Activated CD8-positive, alpha-beta memory T cell treated with anti-CD3 and anti-CD28 coated beads, Interleukin-2, amount 50 U/mL, for 48 hours (primary cell): ENCODE data around the gene IL36G.
A peak's percentile ranks its signal among the peaks of the same experiment; 100 is the strongest.

Experiments
- DNase-seq: peaks from one replicate; pipeline ENCODE4 v3.0.0-alpha.2; 2020

IL36G gene

DNA sequence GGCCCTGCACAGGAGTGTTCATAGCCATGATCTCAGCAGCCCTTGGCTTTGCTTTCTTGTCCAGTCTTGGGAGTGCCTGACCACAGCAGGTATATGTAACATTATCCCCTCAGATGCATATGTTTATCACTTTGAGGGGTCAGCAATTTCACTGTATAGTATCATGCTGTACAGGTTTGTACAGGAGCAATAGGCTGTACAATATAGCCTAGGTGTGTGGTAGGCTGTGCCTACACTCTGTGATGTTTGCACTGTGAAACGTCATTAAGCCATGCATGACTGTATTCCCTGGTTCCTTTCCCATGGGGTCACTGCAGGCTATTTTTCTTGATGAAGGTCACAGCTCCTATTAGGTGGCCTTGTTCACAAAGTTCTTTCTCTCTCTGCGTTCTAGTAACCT is 4.7 kb upstream of the IL36G start:
- DNase-seq: no peak

DNA sequence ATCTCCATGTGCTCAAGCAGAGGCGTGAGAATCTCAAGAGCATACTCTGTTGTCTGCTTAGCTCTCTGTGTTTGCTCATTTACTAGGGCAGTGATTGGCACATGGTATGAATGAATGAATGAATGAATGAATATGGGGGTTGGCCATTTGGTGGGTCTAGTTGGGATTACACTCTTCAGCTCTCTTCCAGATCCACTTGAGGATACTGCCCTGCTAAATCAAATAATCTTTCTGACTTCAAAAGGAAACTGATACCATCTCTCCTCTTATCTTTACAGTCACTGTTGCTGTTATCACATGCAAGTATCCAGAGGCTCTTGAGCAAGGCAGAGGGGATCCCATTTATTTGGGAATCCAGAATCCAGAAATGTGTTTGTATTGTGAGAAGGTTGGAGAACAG is 1.9 kb downstream of the IL36G start:
- DNase-seq: no peak

DNA sequence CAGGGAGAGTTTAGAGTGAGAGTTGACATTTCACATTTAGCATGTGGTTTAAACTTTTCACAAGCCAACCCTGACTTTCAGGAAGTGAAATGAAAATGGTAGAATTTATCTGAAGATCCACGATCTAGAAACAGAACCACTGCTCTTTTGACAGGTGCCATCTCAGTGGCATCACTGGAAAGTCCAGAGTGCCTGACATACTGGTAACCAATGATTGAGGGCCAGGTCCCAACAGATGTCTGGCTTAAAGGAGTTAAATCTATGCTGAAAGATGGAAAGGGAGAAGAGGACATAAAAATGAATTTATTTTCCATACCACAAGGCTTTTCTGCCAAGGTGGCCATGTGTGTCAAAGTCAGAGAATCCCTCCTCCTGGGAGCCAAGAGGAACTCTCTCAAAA is 2.7 kb downstream of the IL36G start:
- DNase-seq: no peak

DNA sequence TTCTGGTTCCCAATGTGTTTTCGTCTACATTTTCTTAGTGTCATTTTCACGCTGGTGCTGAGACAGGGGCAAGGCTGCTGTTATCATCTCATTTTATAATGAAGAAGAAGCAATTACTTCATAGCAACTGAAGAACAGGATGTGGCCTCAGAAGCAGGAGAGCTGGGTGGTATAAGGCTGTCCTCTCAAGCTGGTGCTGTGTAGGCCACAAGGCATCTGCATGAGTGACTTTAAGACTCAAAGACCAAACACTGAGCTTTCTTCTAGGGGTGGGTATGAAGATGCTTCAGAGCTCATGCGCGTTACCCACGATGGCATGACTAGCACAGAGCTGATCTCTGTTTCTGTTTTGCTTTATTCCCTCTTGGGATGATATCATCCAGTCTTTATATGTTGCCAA is 7.3 kb downstream of the IL36G start:
- no peak for DNase-seq

DNA sequence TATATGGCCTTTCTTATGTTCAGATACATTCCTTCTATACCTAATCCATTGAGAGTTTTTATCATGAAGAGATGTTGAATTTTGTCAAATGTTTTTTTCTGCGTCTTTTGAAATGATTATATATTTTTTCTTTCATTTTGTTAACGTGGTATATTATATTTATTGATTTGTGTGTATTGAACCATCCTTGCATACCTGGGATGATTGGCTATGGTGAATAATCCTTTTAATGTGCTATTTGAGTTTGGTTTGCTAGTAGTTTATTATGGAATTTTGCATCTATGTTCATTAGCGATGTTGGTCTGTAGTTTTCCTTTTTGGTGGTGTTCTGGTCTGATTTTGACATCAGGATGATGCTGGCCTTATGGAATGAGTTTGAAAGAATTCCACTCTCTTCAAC is 11.8 kb downstream of the IL36G start:
- no peak for DNase-seq

DNA sequence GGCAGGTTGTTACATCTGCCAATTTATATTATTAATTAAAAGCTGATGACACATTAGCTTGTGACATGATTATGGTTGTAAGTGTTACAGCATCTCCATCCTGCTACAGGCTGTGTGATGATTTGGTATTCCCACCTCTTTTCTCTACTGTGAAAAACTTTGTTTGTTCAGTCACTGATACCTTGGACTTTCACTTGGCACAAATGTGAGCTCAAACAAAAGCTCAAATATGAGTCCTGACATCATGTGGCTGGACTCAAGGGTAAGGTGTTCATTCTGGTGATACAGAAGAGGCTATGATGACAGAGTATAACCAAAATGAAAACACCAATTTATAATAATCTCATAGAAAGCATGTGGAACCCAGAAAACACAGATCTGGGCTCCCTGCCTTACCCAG is 16.0 kb downstream of the IL36G start:
- no peak for DNase-seq

DNA sequence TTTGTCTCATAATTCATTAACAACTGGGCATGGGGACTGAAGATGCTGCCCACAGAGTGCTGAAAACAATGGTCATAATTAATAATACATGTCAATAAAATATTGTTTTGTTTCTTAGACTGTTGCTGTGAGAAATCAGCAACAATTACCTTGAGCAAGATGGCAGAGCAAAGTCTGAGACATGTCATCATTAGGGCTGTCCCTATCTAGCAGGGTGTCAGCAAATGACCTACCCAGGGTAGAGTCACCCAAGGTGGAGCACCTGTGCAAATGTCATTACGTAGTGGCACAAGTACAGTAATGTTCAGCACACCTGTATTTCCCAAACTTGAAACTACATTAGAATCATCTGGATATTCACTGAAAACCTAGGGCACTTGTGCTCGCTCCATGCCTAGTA is 16.8 kb downstream of the IL36G start:
- DNase-seq: no peak

DNA sequence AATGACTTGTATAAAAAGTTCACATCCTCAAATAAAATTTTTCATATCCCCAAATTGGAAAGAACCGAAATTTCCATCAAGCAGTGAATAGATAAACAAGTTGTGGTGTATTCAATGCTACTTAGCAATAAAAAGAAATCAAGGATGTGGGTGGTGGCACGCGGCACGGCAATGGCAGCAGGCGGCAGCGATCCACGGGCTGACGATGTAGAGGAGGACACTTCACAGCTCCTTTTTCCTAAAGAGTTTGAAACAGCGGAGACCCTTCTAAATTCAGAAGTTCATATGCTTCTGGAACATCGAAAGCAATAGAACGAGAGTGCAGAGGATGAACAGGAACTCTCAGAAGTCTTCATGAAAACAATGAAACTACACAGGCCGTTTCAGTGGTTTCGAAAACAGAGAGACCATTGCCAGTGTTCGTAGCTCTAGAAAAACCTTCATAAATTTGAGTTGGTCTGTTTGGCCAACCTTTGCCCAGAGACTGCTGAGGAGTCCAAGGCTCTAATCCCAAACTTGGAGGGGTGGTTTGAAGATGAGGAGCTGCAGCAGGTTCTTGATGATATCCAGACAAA is 17.6 kb downstream of the IL36G start:
- DNase-seq: no peak

DNA sequence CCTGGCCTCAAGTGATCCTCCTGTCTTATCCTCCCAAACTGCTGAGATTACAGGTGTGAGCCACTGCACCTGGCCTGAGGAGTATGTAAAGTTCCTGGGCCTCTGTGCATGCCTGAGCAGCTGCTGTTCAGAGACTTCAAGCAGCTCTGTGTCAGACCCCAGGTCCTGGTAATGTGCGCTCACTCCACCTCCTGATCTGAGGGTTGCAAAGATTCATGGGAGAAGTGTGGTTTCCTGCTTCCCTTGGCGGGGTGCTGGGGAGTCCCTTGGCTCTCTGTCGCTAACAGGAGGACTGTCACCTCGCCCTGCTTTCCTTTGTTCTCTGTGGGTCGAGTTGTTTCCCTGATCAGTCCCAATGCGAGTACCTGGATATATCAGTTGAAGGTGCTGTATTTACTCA is 18.8 kb downstream of the IL36G start:
- DNase-seq: peak; percentile 65

DNA sequence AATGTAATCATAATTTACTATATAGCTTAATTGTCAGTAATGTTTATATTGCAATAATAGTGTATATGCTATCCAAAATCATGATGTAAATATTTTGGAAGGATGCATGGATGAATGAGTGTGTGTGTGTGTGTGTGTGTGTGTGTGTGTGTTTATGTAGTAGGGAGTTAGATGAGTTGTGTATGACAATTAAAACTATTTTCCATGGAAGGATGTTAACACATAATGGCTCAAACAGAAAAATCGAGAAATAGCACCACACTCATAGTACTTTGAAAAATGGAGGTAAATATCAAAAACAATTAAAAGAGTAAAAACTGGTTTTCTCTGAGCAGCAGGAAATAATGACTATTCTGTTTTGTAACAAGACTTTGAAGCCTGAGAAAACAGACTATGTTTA is 19.3 kb downstream of the IL36G start:
- no peak for DNase-seq

DNA sequence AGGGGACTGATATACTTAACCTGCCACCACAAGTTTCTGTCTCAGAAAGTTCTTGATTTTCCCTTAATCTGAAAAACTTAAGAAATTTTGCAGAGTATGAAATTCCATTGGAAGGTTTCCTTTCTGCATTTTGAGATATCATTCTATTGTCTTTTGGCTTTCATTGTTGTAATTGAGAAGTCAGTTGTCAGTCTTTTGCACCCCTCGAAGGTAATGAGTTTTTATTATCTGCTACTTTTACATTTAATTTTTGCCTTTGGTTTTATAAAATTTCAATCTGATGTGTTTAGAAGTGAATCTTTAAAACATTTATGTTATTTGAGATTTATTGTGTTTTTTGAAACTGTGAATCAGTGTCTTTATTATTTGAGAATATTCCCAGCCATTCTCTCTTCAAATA is 22.6 kb downstream of the IL36G start:
- no peak for DNase-seq

DNA sequence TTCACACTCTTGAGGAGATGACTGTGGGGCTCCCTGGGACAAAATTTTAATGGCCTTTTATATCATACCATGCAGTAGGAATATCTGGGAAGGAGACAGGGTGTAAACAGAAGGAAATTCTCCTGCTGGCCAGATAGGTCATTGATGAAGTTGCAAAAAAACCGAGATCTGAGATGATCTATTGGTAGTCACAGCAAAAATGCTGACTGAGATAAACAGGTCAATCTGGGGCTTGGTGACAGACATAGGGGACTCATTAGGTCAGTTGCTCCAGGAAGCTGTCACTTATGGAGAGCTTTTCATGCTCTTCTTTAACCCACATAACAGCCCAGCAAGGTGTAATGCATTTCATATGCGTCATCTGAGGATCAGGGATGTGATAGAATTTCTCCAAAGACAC is 24.9 kb downstream of the IL36G start:
- DNase-seq: no peak

DNA sequence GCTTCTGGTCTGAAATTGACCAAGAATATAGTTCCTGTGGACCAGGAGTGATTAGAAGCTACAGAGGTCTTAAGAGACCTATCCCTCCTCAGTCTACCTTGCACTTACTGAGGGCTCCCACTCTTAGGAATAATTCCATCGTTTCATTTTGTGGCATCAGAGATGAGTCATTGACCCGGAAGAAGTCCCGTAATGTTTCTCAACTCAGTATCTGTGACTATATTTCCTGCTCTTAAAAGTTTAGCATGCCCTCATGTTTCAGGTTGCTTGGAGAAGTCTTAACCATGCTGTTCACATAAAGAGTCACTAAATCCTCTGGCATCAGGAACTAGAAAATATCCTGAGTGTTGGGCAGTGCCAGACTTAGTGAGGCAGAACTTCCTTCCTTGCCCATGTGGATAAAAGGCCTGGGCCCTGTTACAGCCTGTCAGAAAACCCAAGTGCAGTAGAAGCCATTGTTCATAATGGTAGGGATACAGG is 27.3 kb downstream of the IL36G start, which contains the start of gene IL36A:
TSS of gene IL36A (plus strand) at position 430 of the 480 bp plus-strand sequence. CDS start 413 bp downstream, outside the sequence.
- no peak for DNase-seq

DNA sequence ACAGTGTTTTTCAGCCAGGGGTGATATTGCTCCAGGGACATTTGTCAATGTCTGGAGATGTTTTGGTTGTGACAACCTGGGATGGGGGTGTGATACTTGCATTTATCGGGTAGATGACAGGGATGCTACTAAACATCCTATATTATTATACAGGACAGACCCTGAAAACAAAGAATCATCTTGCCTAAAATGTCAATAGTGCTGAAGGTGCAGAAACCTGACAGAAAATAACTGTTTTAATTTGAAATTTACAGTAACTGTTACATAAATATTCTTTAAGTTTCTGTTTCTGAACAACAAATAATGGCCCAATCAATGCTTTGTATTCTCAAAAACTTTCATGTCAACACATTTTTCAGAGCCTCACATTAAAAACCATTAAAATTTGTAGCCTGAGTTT is 29.4 kb downstream of the IL36G start:
- no peak for DNase-seq

DNA sequence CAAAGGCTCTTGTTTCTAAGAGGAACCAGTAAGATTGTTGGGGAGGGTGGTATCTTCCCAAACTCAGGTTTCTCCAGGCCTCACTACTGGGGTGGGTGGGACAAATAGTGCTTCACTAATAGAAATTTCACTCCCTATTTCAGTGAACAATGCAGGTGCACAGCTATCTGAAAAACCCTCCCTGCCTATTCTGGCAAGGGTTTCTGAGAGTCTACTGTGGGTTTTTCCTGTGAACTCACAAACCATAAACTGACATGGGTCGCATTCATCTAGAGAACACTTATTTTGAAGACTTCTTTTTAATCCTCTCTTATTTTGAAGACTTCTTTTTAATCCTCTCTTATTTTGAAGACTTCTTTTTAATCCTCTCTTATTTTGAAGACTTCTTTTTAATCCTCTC is 31.8 kb downstream of the IL36G start:
- no peak for DNase-seq

DNA sequence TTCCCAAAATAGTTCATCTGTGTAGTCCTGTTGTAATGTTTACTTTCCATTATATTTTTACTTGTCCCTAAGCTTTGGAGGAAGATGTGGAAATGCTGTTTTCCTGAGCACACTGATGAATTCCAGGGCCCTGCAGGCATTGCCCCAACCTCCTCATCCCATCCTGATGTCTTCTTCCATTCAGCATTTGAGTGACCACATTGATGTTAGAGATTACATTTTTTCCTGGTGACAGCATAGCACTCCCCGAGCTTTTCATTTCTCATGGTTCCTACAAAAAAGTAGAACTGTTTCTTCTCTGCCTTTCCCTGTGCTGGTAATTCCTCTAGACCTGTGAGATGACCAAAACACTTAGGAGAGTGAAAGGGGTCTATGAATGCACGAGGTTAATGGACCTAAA is 32.3 kb downstream of the IL36G start:
- DNase-seq: no peak

DNA sequence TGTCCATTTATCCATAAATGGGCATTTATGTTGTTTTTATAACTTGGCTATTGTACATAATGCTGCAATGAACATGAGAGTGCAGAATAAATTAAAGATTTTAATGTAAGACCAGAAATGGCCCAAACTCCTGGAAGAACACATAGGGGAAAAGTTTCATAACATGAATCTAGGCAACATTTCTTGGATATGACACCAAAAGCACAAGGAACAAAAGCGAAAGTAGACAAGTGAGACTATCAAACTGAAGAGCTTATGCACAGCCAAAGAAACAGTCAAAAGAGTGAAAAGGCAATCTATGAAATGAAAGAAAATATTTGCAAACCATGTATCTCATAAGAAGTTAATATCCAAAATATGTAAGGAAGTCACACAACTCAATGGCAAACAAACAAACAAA is 33.3 kb downstream of the IL36G start:
- no peak for DNase-seq

DNA sequence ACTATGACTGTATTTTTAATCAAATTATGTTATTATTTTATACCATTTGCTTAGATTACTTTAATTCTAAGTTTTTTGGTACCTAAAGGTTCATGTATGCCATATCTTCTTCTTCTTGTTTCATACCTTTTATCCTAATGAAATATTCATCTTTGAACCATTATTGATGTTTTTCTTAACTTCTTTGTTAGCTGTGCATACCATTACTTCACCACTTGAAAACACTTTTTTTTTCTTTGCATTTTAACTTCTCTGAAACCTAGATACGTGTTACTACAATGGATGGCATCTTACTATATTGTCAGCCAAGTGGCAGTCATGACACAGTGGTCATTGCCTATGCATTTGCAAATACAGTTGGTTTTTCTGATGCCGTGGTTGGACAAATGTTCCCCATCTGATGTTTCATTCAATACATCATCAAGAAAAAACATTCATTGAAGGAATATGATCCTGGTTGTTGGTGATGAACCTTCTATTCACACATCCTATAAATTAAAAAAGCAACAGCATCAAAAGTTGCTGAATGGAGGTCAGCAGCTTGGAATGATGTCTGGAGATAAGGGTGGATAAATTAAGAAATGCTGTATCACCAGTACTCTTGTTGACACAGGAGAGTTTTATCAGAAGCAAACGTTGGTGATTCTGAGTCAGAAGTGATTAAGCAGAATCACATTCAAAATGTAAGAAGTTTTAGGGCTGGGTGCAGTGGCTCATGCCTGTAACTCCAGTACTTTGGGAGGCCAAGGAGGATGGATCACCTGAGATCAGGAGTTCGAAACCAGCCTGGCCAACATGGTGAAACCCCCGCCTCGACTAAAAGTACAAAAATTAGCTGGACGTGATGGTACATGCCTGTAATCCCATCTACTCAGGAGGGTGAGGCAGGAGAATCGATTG is 34.9 kb downstream of the IL36G start:
- no peak for DNase-seq

DNA sequence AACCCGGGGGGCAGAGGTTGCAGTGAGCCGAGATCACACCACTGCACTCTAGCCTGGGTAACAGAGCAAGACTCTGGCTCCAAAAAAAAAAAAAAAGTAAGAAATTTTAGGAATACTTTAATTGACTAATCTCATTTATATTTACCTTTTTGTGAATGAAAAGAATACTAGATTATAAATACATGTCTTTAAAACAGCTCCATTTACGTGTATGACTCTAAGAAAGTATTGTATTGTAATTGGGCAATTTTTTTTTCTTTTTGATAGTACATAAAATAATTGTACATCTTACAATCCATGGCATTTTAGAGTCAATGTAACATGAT is 35.5 kb downstream of the IL36G start:
- DNase-seq: no peak

DNA sequence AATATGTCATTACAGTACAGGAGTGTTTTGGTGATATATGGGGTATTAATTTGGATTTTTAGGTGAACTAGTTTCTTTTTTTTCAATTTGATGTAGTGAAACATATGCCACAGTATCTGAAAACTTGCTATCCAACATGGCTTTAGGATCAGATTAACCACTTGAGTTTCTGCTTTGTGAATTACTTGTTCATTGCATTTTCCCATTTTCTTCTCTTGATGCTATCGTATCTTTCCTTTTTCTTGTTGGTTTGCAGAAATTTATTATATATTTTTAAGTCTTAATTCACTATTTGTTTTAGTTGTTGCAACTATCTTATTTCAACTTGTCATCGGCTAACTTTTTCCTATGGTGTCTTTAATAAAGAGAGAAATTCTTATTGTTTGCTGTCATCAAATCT is 36.3 kb downstream of the IL36G start:
- DNase-seq: no peak

DNA sequence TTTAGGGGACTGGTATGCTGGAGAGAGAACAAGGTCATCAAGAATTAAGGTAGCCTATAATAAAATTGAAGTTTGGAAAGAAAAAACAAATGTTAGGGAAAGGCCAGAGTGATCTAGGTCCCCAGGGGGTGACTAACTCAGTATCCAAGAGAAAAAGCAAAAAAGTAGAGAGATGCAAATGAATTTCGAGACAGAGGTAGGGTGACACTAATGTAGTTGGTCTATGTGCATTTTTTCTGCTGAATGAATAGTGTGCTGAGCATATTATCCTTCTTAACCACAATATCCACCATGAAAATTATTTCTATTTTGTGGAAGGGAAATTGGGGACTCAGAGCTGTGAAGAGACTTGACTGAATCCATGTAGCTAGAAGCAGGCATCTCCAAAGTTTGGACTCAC is 37.2 kb downstream of the IL36G start:
- DNase-seq: no peak

DNA sequence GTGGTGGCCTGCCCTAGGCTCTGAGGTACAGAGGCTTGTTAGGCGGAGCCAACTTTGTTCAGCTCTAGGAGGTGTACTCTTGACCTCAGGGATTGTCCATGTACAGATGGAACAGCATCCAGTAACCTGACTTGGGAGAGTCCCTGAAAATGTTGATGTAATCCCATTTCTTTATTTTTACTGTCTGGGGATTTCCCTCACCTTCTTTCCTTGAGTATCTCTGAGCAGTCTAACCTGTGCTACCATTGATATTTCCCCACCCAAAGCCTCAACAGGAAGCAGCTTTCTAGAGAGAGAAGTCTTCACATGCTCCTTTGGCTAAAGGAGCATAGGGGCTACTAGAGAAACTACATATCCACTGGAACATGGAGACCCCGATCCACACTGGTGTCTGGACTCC is 37.8 kb downstream of the IL36G start:
- DNase-seq: no peak

DNA sequence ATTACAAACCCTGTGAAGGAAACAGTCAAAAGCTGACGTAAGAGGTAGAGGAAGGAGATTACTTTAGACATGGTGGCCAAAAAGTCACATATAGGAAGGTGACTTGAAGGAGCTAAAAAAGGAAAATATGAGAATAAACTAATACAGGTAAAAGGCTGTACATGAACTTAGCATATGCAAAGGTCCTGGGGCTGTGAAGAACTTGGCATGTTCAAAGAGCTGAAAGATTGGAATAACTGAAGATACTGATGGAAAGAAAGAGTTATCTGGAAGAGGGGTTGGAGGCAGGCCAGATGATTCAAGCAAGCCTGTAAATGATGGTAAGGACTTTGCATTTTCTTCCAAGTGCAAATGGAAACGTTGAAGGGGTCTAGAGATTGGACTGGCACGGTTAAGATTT is 40.7 kb downstream of the IL36G start:
- no peak for DNase-seq

DNA sequence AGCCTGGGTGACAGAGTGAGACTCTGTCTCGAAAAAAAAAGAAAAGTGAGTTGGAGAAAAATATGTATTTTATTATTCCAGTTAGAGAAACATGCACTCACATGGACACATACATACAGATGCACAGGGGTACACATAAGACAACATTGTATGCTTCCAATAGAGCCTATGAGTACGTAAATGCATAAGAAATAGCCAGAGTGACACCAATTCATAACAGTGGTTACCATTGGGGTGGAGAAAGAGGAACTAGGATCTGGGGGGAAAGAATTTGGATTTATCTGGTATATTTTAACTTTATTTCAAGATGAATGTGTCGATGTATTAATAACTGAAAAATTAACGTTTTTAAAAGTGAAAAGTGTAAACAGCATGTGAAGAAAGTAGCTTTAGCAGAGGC is 43.5 kb downstream of the IL36G start:
- no peak for DNase-seq

DNA sequence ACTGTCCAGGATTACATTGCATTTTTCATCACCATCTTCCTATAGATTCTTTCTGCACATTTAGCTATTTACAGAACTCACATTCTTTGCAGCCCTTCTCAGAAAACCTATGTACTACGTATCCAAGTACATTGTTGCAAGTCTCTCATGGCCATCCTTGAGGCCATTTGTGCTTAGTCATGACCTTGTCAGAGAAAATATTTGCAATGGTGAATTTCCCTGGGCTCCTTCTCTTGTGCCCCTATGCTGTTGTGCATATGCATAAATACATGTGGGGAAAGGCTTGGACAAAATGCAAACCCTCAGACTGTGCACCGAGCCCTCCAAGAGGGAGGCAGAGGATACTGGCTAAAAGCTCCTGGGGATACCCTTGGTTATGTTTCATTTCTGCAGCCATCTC is 47.0 kb downstream of the IL36G start:
- DNase-seq: no peak
